ENCODE measurements around the gene LDLRAD1.

DNA sequence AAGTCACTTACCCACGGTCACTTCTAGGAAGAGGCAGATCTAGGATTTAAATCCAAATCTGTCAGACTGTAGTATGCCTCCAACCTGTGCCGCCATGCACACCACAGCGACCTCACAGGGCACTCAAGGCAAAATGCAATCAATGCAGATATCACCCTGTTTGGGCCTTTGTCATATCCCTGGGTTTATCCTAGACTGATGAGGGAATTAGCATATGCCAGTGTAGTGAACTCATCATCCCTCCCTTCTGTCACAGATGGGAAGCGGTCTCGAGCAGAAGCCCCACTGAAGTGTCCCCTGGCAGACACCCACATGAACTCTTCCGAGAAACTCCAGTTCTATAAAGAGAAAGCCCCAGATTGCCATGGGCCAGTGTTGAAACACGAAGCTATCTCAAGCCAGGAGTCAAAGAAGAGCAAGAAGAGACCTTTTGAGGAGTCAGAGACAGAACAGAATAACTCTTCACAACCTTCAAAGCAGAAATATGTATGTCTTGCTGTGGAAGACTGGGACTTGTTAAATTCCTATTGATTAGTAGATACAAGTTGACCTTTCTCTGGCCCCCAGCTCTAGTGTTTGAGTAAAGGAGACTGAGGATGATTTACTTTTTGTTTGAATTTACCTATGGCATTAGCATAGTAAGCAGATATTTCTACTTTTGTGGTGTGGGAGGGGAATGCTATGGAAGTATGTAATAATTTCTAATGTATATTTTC is 50.4 kb downstream of the LDLRAD1 start:
- TF ChIP-seq POLR2A (IDR thresholded peaks at IDR 0.05) = no peak
- TF ChIP-seq CTCF (IDR thresholded peaks at IDR 0.05) = no peak
